ENCODE data around the gene PACRG.

- no peak for TF ChIP-seq ZC3H10 (CRISPR knock-in tag; IDR thresholded peaks at IDR 0.05)
- no peak for TF ChIP-seq GLIS3 (CRISPR knock-in tag; IDR thresholded peaks at IDR 0.05)
- TF ChIP-seq PATZ1 (CRISPR knock-in tag; IDR thresholded peaks at IDR 0.05; ENCODE audit: borderline replicate concordance) = no peak
- TF ChIP-seq CREB5 (CRISPR knock-in tag; IDR thresholded peaks at IDR 0.05; ENCODE audit: low read depth) = no peak
- TF ChIP-seq ZNF8 (CRISPR knock-in tag; IDR thresholded peaks at IDR 0.05) = no peak
- no peak for TF ChIP-seq ZFP3 (CRISPR knock-in tag; IDR thresholded peaks at IDR 0.05)
- TF ChIP-seq ZNF565 (CRISPR knock-in tag; conservative IDR thresholded peaks at IDR 0.05; ENCODE audit: low read depth) = no peak
- TF ChIP-seq ISL1 (CRISPR knock-in tag; IDR thresholded peaks at IDR 0.05) = no peak
Observed at GRCh38 chr6:163332575-163332974, 604.8 kb downstream of the PACRG start.
